Right lobe of liver (tissue), 6 donors: ENCODE results near the gene C6orf47. TPM values are rescaled to one million over a fixed set of nuclear protein-coding genes. Genes with fewer than 3 reads are reported as not detected.

ENCODE experiments used
- ATAC-seq, 4 donors: fragments of 200-7000 bp; cut with Tn5 transposase; one replicate each; pipeline ENCODE4 v1.9.1; 2020; ENCODE audit warnings: mild to moderate bottlenecking in 4 of 4, moderate library complexity in 4 of 4
- DNase-seq, 3 donors: peaks; one replicate each; pipeline ENCODE4 v3.0.0-alpha.2; 2020
- H3K27ac ChIP-seq, 3 donors: fragments of 200-600 bp; one replicate each; pipeline ENCODE4 v1.8.0; 2022
- H3K27me3 ChIP-seq, 2 donors: fragments of 200-600 bp; one replicate each; pipeline ENCODE4 v1.8.0; 2022
- H3K36me3 ChIP-seq, 4 donors: fragments of 200-600 bp; sonication (generic) in 1 of 4; one replicate each; pipeline versions ENCODE4 v1.5.1 to v1.8.0; 2017 to 2022; ENCODE audit warnings: control low read depth in 1 of 4
- H3K4me1 ChIP-seq, 4 donors: fragments of 200-600 bp; sonication (generic) in 1 of 4; one replicate each; pipeline versions ENCODE4 v1.5.1 to v1.8.0; 2017 to 2022; ENCODE audit warnings: control low read depth in 1 of 4
- H3K4me3 ChIP-seq, 3 donors: fragments of 200-600 bp; one replicate each; pipeline ENCODE4 v1.8.0; 2022
- H3K9me3 ChIP-seq, 4 donors: fragments of 200-600 bp; sonication (generic) in 1 of 4; one replicate each; pipeline versions ENCODE4 v1.5.1 to v1.8.0; 2017 to 2022; ENCODE audit warnings: control low read depth in 1 of 4
- CTCF ChIP-seq, 4 donors: fragments of 200-600 bp in 3 of 4; fragments of 450-650 bp in 1 of 4; IDR thresholded peaks; one replicate each; pipeline versions ENCODE4 v1.5.1 to v1.8.0; 2016 to 2022; ENCODE audit warnings: antibody characterized with exemption in 4 of 4, mild to moderate bottlenecking in 2 of 4
- POLR2A ChIP-seq: fragments of 450-650 bp; IDR thresholded peaks from one replicate; pipeline ENCODE4 v1.6.1; 2017; ENCODE audit warnings: antibody characterized with exemption, mild to moderate bottlenecking
- WGBS: methylation state at CpG from one replicate; pipeline ENCODE4 v1.1.6; 2018; ENCODE audit warnings: low coverage, low lambda C conversion rate; ENCODE audit not compliant: insufficient coverage; ENCODE audit errors: missing lambda C conversion rate; 5-methylcytosine and 5-hydroxymethylcytosine counted together
- intact Hi-C, 2 donors: fragments of 100-400 bp; cut with DNase I; formaldehyde crosslinking; loops; one replicate each; pipeline versions ENCODE4 v1.11.2 to v1.14.1; 2022
- total RNA-seq, 6 experiments: library from RNA; depleted of rRNA in 2 of 6; stranded (reverse); fragments of >200 nt in 2 of 6; fragmentation: NEBNext Ultra II Directional in 3 of 6; extraction: Animal tissue kit (Norgen Biotek cat#: 25700) in 3 of 6; gene quantifications; one replicate each; pipeline versions ENCODE4 v1.1.0 to v1.2.4, GENCODE V29; 2016 to 2023
- donor health status: DM: no; HTN: yes; CAD: no.
- donor health status: DM: no; HTN: no; CAD: no.
- donor health status: DM: no; HTN: no; CAD: no.
- donor health status: DM: no; HTN: yes; CAD: no.
- donor health status: DM: no; HTN: yes; CAD: no.

The C6orf47 gene
- total RNA-seq, 6 experiments from 2014 or later, result 6.6 to 8.7 (median 7.6) TPM

- no peak for DNase-seq
- no peak for ATAC-seq
- 10% methylated on average over 10 of the region's 17 CpGs for WGBS
These were observed 3.6 kb upstream of the C6orf47 start for GRCh38 chr6:31663961-31664789.

GRCh38 chr6:31663126-31663960, 2.8 kb upstream of the C6orf47 start:
- H3K4me1 ChIP-seq, result peaks cover 1 to 29% (median 14%) of the 10 kb centered on the region in 4 donors
- peaks cover 3 to 15% (median 9%) of the 10 kb centered on the region in 4 donors for H3K36me3 ChIP-seq
- DNase-seq (no peak), ATAC-seq (no peak)
- 71% methylated on average over 4 of the region's 9 CpGs for WGBS
- H3K27me3 ChIP-seq, result no peaks in the 10 kb centered on the region
- peak overlapping the region in 1 of 3 donors; percentile 90 for H3K27ac ChIP-seq
- no peak for TF ChIP-seq POLR2A
- no peak for TF ChIP-seq CTCF (IDR thresholded peaks at IDR 0.05)
- no peaks in the 10 kb centered on the region for H3K9me3 ChIP-seq
- H3K4me3 ChIP-seq, result peak overlapping the region in 2 of 3 donors; percentile 70 to 93
- intact Hi-C loops, result no loop called here

More at GRCh38 chr6:31663961-31664789, 3.6 kb upstream of the C6orf47 start:
- Histone ChIP-seq H3K36me3 (peaks cover 8 to 23% (median 14%) of the 10 kb centered on the region in 4 donors), H3K4me3 (peak overlapping the region; percentile 70 to 93 (median 87)), H3K9me3 (no peaks in the 10 kb centered on the region), H3K27ac (peak overlapping the region; percentile 83 to 90 (median 86)), H3K4me1 (peaks cover 1 to 22% (median 12%) of the 10 kb centered on the region in 4 donors), H3K27me3 (no peaks in the 10 kb centered on the region)
- intact Hi-C loops, result no loop called here
- no peak for TF ChIP-seq CTCF (IDR thresholded peaks at IDR 0.05)
- TF ChIP-seq POLR2A, result no peak

DNA sequence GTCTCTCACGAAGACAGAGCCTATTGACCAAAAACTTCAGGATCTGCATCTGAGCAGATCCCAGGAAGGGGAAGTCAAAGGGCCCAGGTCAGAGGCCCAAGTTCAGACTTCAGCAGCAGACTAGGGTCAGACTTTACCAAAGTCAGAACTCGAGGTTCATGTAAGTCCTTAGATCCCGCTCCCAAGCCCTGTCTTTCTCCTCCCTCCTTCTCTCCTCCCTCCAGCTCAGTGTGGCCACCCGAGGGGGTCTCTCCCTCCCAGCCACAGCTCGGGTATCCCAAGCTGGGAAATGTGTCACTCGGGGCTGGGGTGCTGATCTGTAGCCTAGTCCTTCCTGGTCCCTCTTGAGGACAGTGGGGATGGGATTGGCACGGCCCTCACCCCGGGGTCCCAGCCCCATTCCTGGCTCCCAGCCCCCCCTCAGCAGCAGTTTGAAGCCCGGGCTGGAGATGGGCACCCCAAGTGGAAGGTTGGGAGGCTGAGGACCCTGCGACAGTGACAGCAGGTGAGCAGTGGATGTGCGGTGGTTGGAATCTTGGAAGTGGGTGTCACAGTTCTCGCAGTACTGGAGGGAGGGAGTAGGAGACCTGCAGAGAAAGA, 1.6 kb upstream of the C6orf47 start:
- TF ChIP-seq CTCF (IDR thresholded peaks at IDR 0.05) (no peak), POLR2A (no peak)
- no peak for ATAC-seq
- Histone ChIP-seq H3K4me3 (no peak overlapping the region), H3K27ac (no peak overlapping the region), H3K4me1 (peaks cover 1 to 41% (median 14%) of the 10 kb centered on the region in 4 donors), H3K9me3 (no peaks in the 10 kb centered on the region), H3K36me3 (peaks cover 0 to 6% (median 3%) of the 10 kb centered on the region in 4 donors), H3K27me3 (no peaks in the 10 kb centered on the region)
- WGBS, result 81% methylated on average over 10 of the region's 12 CpGs
- intact Hi-C loops, result no loop called here
- DNase-seq, result no peak
